Tracheal epithelial cell (primary cell): Measurements from ENCODE around the gene CTNNA2. TPM values are rescaled to one million over a fixed set of nuclear protein-coding genes. Genes with fewer than 3 reads are reported as not detected.

Experiments used
- total RNA-seq: library from RNA; depleted of rRNA; stranded (reverse); fragments of >200 nt; gene quantifications from 2 replicates; pipeline ENCODE4 v1.2.1, GENCODE V29; 2014

The CTNNA2 gene
- not detected in 2 replicates for total RNA-seq

GRCh38 chr2:79512442-79513401, at the start of gene CTNNA2:
TSS of gene CTNNA2 (plus strand) at chr2:79513051.

GRCh38 chr2:80303909-80304837, 791.3 kb downstream of the CTNNA2 start, which contains the start of gene LRRTM1:
TSS of gene LRRTM1 (minus strand) at chr2:80304752. CDS start at chr2:80303819, 933 bp downstream.

